PFSK-1 (cell line): ENCODE results near the gene ZNF592.

Experiments used
- POLR2AphosphoS5 ChIP-seq: IDR thresholded peaks from 2 replicates; pipeline ENCODE4 v1.6.1; 2012; ENCODE audit warnings: low read depth, mild to moderate bottlenecking, control low read depth, low read length, moderate library complexity
- SIN3A ChIP-seq: IDR thresholded peaks from 2 replicates; pipeline ENCODE4 v1.6.1; 2012; ENCODE audit warnings: mild to moderate bottlenecking, low read length, moderate library complexity, borderline replicate concordance; ENCODE audit not compliant: insufficient read depth
- TAF1 ChIP-seq: IDR thresholded peaks from 2 replicates; pipeline ENCODE4 v1.6.1; 2012; ENCODE audit warnings: low read length, control low read depth, borderline replicate concordance; ENCODE audit not compliant: insufficient read depth

- TF ChIP-seq TAF1 (no peak), POLR2AphosphoS5 (no peak), SIN3A (no peak)
Measured at GRCh38 chr15:84773716-84774115, 25.3 kb downstream of the ZNF592 start.
